Measurements from ENCODE around the gene TYW5. TPM values are rescaled to one million over a fixed set of nuclear protein-coding genes. Genes with fewer than 3 reads are reported as not detected.

Gene TYW5
- total RNA-seq, 1 experiment from 2014 or later = 7.1 TPM

DNA sequence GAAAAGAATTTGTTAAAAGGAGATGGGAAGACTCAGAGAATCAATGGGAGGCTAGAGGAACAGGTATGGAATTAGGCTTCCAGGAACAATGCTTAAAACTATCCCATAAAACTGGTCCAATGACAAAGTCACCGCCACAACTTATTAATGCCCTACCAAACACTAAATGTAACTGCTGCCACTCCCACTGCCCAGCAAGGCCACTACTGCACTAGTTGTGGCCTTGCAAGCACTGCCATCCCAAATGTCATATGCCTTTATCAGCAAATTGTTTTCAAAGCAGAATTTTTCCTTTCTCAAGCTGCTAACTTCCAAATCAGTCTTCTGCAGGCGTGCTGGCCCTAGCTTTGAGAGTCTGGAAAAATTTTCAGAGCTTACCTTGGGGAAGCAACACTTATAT is 58.7 kb downstream of the TYW5 start:
- H3K27ac ChIP-seq (ENCODE audit: low read length) = no peak overlapping the region
- no peak overlapping the region for H3K4me3 ChIP-seq (ENCODE audit: low read depth in 2 of 2, low read length in 2 of 2)
- CTCF ChIA-PET = no interaction called here
- no peak for DNase-seq (ENCODE audit: low read depth, low spot score)
- H3K36me3 ChIP-seq (ENCODE audit: control insufficient read depth, insufficient read depth, low read length) = no peaks in the 10 kb centered on the region
- no peaks in the 10 kb centered on the region for H3K27me3 ChIP-seq (ENCODE audit: control insufficient read depth, insufficient read depth, low read length)
- no peaks in the 10 kb centered on the region for H3K4me1 ChIP-seq (ENCODE audit: control insufficient read depth, insufficient read depth, low read length)
- TF ChIP-seq, protein P1, sequence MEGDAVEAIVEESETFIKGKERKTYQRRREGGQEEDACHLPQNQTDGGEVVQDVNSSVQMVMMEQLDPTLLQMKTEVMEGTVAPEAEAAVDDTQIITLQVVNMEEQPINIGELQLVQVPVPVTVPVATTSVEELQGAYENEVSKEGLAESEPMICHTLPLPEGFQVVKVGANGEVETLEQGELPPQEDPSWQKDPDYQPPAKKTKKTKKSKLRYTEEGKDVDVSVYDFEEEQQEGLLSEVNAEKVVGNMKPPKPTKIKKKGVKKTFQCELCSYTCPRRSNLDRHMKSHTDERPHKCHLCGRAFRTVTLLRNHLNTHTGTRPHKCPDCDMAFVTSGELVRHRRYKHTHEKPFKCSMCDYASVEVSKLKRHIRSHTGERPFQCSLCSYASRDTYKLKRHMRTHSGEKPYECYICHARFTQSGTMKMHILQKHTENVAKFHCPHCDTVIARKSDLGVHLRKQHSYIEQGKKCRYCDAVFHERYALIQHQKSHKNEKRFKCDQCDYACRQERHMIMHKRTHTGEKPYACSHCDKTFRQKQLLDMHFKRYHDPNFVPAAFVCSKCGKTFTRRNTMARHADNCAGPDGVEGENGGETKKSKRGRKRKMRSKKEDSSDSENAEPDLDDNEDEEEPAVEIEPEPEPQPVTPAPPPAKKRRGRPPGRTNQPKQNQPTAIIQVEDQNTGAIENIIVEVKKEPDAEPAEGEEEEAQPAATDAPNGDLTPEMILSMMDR (IDR thresholded peaks at IDR 0.05) = no peak
- TF ChIP-seq TCF7L2 (IDR thresholded peaks at IDR 0.05; ENCODE audit: low read depth, low read length) = no peak
- no peak for TF ChIP-seq POLR2AphosphoS5 (IDR thresholded peaks at IDR 0.05; ENCODE audit: low read depth, low read length)
- TF ChIP-seq SIN3A (IDR thresholded peaks at IDR 0.05; ENCODE audit: borderline replicate concordance, insufficient read depth, low read depth, low read length) = no peak
- TF ChIP-seq, protein P2, sequence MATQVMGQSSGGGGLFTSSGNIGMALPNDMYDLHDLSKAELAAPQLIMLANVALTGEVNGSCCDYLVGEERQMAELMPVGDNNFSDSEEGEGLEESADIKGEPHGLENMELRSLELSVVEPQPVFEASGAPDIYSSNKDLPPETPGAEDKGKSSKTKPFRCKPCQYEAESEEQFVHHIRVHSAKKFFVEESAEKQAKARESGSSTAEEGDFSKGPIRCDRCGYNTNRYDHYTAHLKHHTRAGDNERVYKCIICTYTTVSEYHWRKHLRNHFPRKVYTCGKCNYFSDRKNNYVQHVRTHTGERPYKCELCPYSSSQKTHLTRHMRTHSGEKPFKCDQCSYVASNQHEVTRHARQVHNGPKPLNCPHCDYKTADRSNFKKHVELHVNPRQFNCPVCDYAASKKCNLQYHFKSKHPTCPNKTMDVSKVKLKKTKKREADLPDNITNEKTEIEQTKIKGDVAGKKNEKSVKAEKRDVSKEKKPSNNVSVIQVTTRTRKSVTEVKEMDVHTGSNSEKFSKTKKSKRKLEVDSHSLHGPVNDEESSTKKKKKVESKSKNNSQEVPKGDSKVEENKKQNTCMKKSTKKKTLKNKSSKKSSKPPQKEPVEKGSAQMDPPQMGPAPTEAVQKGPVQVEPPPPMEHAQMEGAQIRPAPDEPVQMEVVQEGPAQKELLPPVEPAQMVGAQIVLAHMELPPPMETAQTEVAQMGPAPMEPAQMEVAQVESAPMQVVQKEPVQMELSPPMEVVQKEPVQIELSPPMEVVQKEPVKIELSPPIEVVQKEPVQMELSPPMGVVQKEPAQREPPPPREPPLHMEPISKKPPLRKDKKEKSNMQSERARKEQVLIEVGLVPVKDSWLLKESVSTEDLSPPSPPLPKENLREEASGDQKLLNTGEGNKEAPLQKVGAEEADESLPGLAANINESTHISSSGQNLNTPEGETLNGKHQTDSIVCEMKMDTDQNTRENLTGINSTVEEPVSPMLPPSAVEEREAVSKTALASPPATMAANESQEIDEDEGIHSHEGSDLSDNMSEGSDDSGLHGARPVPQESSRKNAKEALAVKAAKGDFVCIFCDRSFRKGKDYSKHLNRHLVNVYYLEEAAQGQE (IDR thresholded peaks at IDR 0.05; ENCODE audit: insufficient read depth in 1 of 2, low read depth in 2 of 2, low read length in 1 of 2) = no peak
- BruUV-seq (replicated peaks) = no TSS peak
- intact Hi-C loops (cut with micrococcal nuclease; ENCODE audit: unreplicated experiment) (no loop called here), in situ Hi-C loops (cut with HindIII; ENCODE audit: low pct_unique_long_range_greater_than_20kb, low sequenced_read_pairs) (no loop called here)
- no peaks in the 10 kb centered on the region for H3K9me3 ChIP-seq (ENCODE audit: control insufficient read depth, insufficient read depth, low read depth, low read length)
- no peak for ATAC-seq
- POLR2A ChIA-PET = interaction anchor here (0.7 kb wide), 1 partner anchor 37 kb away, joined by 5 read pairs; no protein-coding TSS in a partner anchor

DNA sequence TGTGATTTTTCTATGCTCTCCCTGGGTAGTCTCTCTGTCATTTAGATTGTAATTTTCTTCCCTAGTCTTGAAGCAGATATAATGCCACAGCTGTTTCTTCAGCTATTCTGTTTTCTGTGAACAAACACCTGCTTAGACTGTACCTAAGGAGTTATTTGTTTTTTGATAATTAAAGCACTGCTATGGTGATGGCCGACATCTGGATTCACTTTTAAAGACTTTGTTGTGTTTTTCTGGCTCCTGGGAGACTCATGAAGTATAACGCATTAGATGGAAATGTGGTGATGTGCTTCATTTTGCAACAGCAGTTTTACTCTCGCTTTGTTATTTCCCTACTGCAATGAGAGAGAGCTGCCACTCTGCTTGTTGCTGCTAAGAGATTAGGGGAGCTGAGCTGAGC is 59.9 kb downstream of the TYW5 start:
- POLR2A ChIA-PET = no interaction called here

More for the DNA sequence above, 59.9 kb downstream of the TYW5 start:
- Histone ChIP-seq H3K4me1 (ENCODE audit: control insufficient read depth, insufficient read depth, low read length) (no peaks in the 10 kb centered on the region), H3K4me3 (ENCODE audit: low read depth in 2 of 2, low read length in 2 of 2) (no peak overlapping the region), H3K36me3 (ENCODE audit: control insufficient read depth, insufficient read depth, low read length) (no peaks in the 10 kb centered on the region), H3K27ac (ENCODE audit: low read length) (no peak overlapping the region), H3K27me3 (ENCODE audit: control insufficient read depth, insufficient read depth, low read length) (no peaks in the 10 kb centered on the region), H3K9me3 (ENCODE audit: control insufficient read depth, insufficient read depth, low read depth, low read length) (no peaks in the 10 kb centered on the region)
- no peak for DNase-seq (ENCODE audit: low read depth, low spot score)
- in situ Hi-C loops (cut with HindIII; ENCODE audit: low pct_unique_long_range_greater_than_20kb, low sequenced_read_pairs) (no loop called here), intact Hi-C loops (cut with micrococcal nuclease; ENCODE audit: unreplicated experiment) (no loop called here)
- no peak for TF ChIP-seq TCF7L2 (IDR thresholded peaks at IDR 0.05; ENCODE audit: low read depth, low read length)
- TF ChIP-seq, protein P2 (IDR thresholded peaks at IDR 0.05; ENCODE audit: insufficient read depth in 1 of 2, low read depth in 2 of 2, low read length in 1 of 2) = no peak
- TF ChIP-seq POLR2AphosphoS5 (IDR thresholded peaks at IDR 0.05; ENCODE audit: low read depth, low read length) = no peak
- TF ChIP-seq, protein P1 (IDR thresholded peaks at IDR 0.05) = no peak
- no peak for TF ChIP-seq SIN3A (IDR thresholded peaks at IDR 0.05; ENCODE audit: borderline replicate concordance, insufficient read depth, low read depth, low read length)
- CTCF ChIA-PET = no interaction called here
- no peak for ATAC-seq
- no TSS peak for BruUV-seq (replicated peaks)
